Muscle layer of duodenum (tissue), 2 donors: ENCODE measurements around the gene ISCA1.

Experiments
- H3K27ac ChIP-seq: one replicate; pipeline ENCODE4 v1.7.0; 2013; ENCODE audit warnings: mild to moderate bottlenecking, low read length
- H3K27me3 ChIP-seq: one replicate; pipeline ENCODE4 v1.7.0; 2013; ENCODE audit warnings: low read depth, mild to moderate bottlenecking, control low read depth, low read length
- H3K36me3 ChIP-seq, 2 donors: one replicate each; pipeline ENCODE4 v1.7.0; 2013; ENCODE audit warnings: low read length in 2 of 2, control low read depth in 1 of 2, mild to moderate bottlenecking in 1 of 2; ENCODE audit not compliant: insufficient read depth in 2 of 2, control insufficient read depth in 1 of 2
- H3K4me1 ChIP-seq, 2 donors: one replicate each; pipeline ENCODE4 v1.7.0; 2013; ENCODE audit warnings: low read length in 2 of 2, mild to moderate bottlenecking in 2 of 2, control low read depth in 1 of 2, moderate library complexity in 1 of 2; ENCODE audit not compliant: insufficient read depth in 2 of 2, control insufficient read depth in 1 of 2
- H3K4me3 ChIP-seq, 2 donors: one replicate each; pipeline ENCODE4 v1.7.0; 2013; ENCODE audit warnings: low read length in 2 of 2, low read depth in 1 of 2, mild to moderate bottlenecking in 1 of 2
- H3K9me3 ChIP-seq, 2 donors: one replicate each; pipeline ENCODE4 v1.7.0; 2013; ENCODE audit warnings: low read length in 2 of 2, control low read depth in 1 of 2, mild to moderate bottlenecking in 1 of 2; ENCODE audit not compliant: control insufficient read depth in 1 of 2
- donor health status: healthy.

Gene ISCA1

GRCh38 chr9:86285261-86285660 lies 2.9 kb upstream of the ISCA1 start:
- H3K4me1 ChIP-seq, result peaks cover 8 to 17% of the 10 kb centered on the region in 2 donors
- no peak overlapping the region for H3K27ac ChIP-seq
- H3K27me3 ChIP-seq, result no peaks in the 10 kb centered on the region

GRCh38 chr9:86282979-86283535 lies 719 bp upstream of the ISCA1 start:
- H3K4me3 ChIP-seq, result peak overlapping the region; percentile 91 to 92

More at GRCh38 chr9:86285261-86285660, 2.9 kb upstream of the ISCA1 start:
- Histone ChIP-seq H3K9me3 (no peaks in the 10 kb centered on the region), H3K4me3 (no peak overlapping the region), H3K36me3 (peaks cover 7 to 8% of the 10 kb centered on the region in 2 donors)

GRCh38 chr9:86281593-86282076 lies 703 bp downstream of the ISCA1 start:
- Histone ChIP-seq H3K27me3 (no peaks in the 10 kb centered on the region), H3K27ac (peak overlapping the region; percentile 85), H3K4me3 (peak overlapping the region; percentile 91 to 92), H3K4me1 (peaks cover 13 to 34% of the 10 kb centered on the region in 2 donors), H3K9me3 (no peaks in the 10 kb centered on the region), H3K36me3 (peaks cover 9 to 11% of the 10 kb centered on the region in 2 donors)

More at GRCh38 chr9:86282979-86283535, 719 bp upstream of the ISCA1 start:
- peaks cover 11% of the 10 kb centered on the region in 2 donors for H3K36me3 ChIP-seq
- H3K9me3 ChIP-seq, result no peaks in the 10 kb centered on the region
- peak overlapping the region; percentile 85 for H3K27ac ChIP-seq
- H3K4me1 ChIP-seq, result peaks cover 13 to 26% of the 10 kb centered on the region in 2 donors
- no peaks in the 10 kb centered on the region for H3K27me3 ChIP-seq

GRCh38 chr9:86280580-86280979 lies 1.8 kb downstream of the ISCA1 start:
- H3K27me3 ChIP-seq, result no peaks in the 10 kb centered on the region
- H3K9me3 ChIP-seq, result no peaks in the 10 kb centered on the region
- H3K4me3 ChIP-seq, result peak overlapping the region; percentile 91 to 92
- no peak overlapping the region for H3K27ac ChIP-seq
- H3K36me3 ChIP-seq, result peaks cover 9 to 11% of the 10 kb centered on the region in 2 donors
- H3K4me1 ChIP-seq, result peaks cover 13 to 36% of the 10 kb centered on the region in 2 donors

GRCh38 chr9:86279839-86280238 lies 2.5 kb downstream of the ISCA1 start:
- Histone ChIP-seq H3K36me3 (peaks cover 9 to 11% of the 10 kb centered on the region in 2 donors), H3K27ac (no peak overlapping the region), H3K4me3 (no peak overlapping the region), H3K4me1 (peaks cover 13 to 43% of the 10 kb centered on the region in 2 donors), H3K27me3 (no peaks in the 10 kb centered on the region), H3K9me3 (no peaks in the 10 kb centered on the region)

GRCh38 chr9:86277072-86277471 lies 5.3 kb downstream of the ISCA1 start:
- Histone ChIP-seq H3K4me1 (peaks cover 13 to 39% of the 10 kb centered on the region in 2 donors), H3K27ac (no peak overlapping the region), H3K27me3 (no peaks in the 10 kb centered on the region), H3K9me3 (no peaks in the 10 kb centered on the region), H3K4me3 (no peak overlapping the region), H3K36me3 (peaks cover 22 to 26% of the 10 kb centered on the region in 2 donors)

- Histone ChIP-seq H3K27me3 (no peaks in the 10 kb centered on the region), H3K27ac (no peak overlapping the region), H3K36me3 (peaks cover 27 to 30% of the 10 kb centered on the region in 2 donors), H3K9me3 (no peaks in the 10 kb centered on the region), H3K4me3 (no peak overlapping the region), H3K4me1 (peaks cover 8 to 35% of the 10 kb centered on the region in 2 donors)
Measured at GRCh38 chr9:86275962-86276361, 6.4 kb downstream of the ISCA1 start.

- H3K9me3 ChIP-seq, result no peaks in the 10 kb centered on the region
- H3K4me3 ChIP-seq, result no peak overlapping the region
- peaks cover 5 to 26% of the 10 kb centered on the region in 2 donors for H3K4me1 ChIP-seq
- H3K27me3 ChIP-seq, result no peaks in the 10 kb centered on the region
- no peak overlapping the region for H3K27ac ChIP-seq
- peaks cover 27 to 29% of the 10 kb centered on the region in 2 donors for H3K36me3 ChIP-seq
Measured at GRCh38 chr9:86274821-86275643, 7.3 kb downstream of the ISCA1 start.

- H3K4me3 ChIP-seq, result no peak overlapping the region
- no peaks in the 10 kb centered on the region for H3K27me3 ChIP-seq
- H3K36me3 ChIP-seq, result peaks cover 18 to 25% of the 10 kb centered on the region in 2 donors
- no peaks in the 10 kb centered on the region for H3K9me3 ChIP-seq
- H3K4me1 ChIP-seq, result peaks cover 0 to 17% of the 10 kb centered on the region in 2 donors
- H3K27ac ChIP-seq, result no peak overlapping the region
Measured at GRCh38 chr9:86272221-86272620, 10.1 kb downstream of the ISCA1 start.

- Histone ChIP-seq H3K9me3 (no peaks in the 10 kb centered on the region), H3K36me3 (peaks cover 20 to 24% of the 10 kb centered on the region in 2 donors), H3K27ac (no peak overlapping the region), H3K4me3 (no peak overlapping the region), H3K27me3 (no peaks in the 10 kb centered on the region), H3K4me1 (no peaks in the 10 kb centered on the region)
Measured at GRCh38 chr9:86263876-86264275, 18.5 kb downstream of the ISCA1 start.

GRCh38 chr9:86262492-86262891 lies 19.8 kb downstream of the ISCA1 start:
- Histone ChIP-seq H3K27ac (no peak overlapping the region), H3K4me3 (no peak overlapping the region), H3K36me3 (peaks cover 22 to 24% of the 10 kb centered on the region in 2 donors), H3K9me3 (no peaks in the 10 kb centered on the region), H3K4me1 (no peaks in the 10 kb centered on the region), H3K27me3 (no peaks in the 10 kb centered on the region)
